GM18861 (cell line): ENCODE data around the gene MAPK8IP2.

Source experiments
- ATAC-seq: cut with Tn5 transposase; IDR thresholded peaks from one replicate; pipeline ENCODE4 v1.9.1; 2021; ENCODE audit not compliant: unreplicated experiment

The MAPK8IP2 gene

GRCh38 chr22:50600538-50600937, at the start of gene MAPK8IP2:
Gene MAPK8IP2 (plus strand): TSS chr22:50600793. CDS start chr22:50600819, 26 bp downstream.
- ATAC-seq, result no peak

- no peak for ATAC-seq
These were observed 49.3 kb upstream of the MAPK8IP2 start for GRCh38 chr22:50551160-50551752.

GRCh38 chr22:50553310-50553709, 47.3 kb upstream of the MAPK8IP2 start:
- no peak for ATAC-seq

- no peak for ATAC-seq
These were observed 43.9 kb upstream of the MAPK8IP2 start for GRCh38 chr22:50556703-50557102.

- ATAC-seq, result no peak
These were observed 40.6 kb upstream of the MAPK8IP2 start for GRCh38 chr22:50560034-50560433.

- ATAC-seq, result no peak
These were observed 38.9 kb upstream of the MAPK8IP2 start for GRCh38 chr22:50561401-50562358.

- ATAC-seq, result peak; percentile 73
These were observed 37.8 kb upstream of the MAPK8IP2 start, which contains the start of gene SYCE3 for GRCh38 chr22:50562523-50563412. Gene SYCE3 (minus strand): TSS chr22:50562919. CDS start chr22:50556405, 6,514 bp downstream.

- no peak for ATAC-seq
These were observed 37.0 kb upstream of the MAPK8IP2 start for GRCh38 chr22:50563413-50564160.

- ATAC-seq, result no peak
These were observed 36.3 kb upstream of the MAPK8IP2 start for GRCh38 chr22:50564289-50564688.

- ATAC-seq, result no peak
These were observed 32.8 kb upstream of the MAPK8IP2 start for GRCh38 chr22:50567721-50568252.

- ATAC-seq, result no peak
These were observed 32.0 kb upstream of the MAPK8IP2 start for GRCh38 chr22:50568626-50569025.

GRCh38 chr22:50569041-50569459, 31.5 kb upstream of the MAPK8IP2 start:
- no peak for ATAC-seq

GRCh38 chr22:50569896-50570535, 30.6 kb upstream of the MAPK8IP2 start:
- ATAC-seq, result no peak

GRCh38 chr22:50570861-50571260, 29.7 kb upstream of the MAPK8IP2 start:
- ATAC-seq, result no peak

- no peak for ATAC-seq
These were observed 29.1 kb upstream of the MAPK8IP2 start for GRCh38 chr22:50571264-50572175.

- ATAC-seq, result no peak
These were observed 27.6 kb upstream of the MAPK8IP2 start for GRCh38 chr22:50572965-50573364.

- ATAC-seq, result no peak
These were observed 26.9 kb upstream of the MAPK8IP2 start for GRCh38 chr22:50573491-50574382.

GRCh38 chr22:50574383-50574755, 26.2 kb upstream of the MAPK8IP2 start:
- ATAC-seq, result no peak
